ENCODE measurements around the gene SLC25A21.

DNA sequence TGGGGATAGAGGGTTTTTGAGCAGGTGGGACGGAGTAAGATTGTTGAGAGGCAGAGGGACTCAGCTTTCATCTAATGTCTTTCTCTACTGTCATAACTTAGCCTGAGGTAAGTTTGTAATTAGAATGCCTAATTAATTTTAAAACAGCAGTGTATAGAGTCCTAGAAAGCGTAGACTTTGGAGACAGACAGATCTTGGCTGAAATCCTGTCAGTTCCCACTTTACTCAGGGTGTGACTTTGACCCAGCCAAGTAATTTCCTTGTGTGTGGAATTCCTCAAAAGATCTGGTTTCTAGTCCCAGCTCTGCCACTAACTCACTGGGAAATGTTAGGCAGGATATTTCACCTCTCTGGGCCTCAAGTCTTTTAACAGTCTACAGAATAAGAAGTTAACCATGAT is 74.3 kb downstream of the SLC25A21 start:
- TF ChIP-seq EZH2phosphoT487 (IDR thresholded peaks at IDR 0.05; ENCODE audit: low read length), result no peak
- TF ChIP-seq, protein P1, sequence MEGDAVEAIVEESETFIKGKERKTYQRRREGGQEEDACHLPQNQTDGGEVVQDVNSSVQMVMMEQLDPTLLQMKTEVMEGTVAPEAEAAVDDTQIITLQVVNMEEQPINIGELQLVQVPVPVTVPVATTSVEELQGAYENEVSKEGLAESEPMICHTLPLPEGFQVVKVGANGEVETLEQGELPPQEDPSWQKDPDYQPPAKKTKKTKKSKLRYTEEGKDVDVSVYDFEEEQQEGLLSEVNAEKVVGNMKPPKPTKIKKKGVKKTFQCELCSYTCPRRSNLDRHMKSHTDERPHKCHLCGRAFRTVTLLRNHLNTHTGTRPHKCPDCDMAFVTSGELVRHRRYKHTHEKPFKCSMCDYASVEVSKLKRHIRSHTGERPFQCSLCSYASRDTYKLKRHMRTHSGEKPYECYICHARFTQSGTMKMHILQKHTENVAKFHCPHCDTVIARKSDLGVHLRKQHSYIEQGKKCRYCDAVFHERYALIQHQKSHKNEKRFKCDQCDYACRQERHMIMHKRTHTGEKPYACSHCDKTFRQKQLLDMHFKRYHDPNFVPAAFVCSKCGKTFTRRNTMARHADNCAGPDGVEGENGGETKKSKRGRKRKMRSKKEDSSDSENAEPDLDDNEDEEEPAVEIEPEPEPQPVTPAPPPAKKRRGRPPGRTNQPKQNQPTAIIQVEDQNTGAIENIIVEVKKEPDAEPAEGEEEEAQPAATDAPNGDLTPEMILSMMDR (IDR thresholded peaks at IDR 0.05; ENCODE audit: low read length), result no peak

Data from MM.1S (cell line).